Measurements from ENCODE around the gene SLC16A1.

The SLC16A1 gene

GRCh38 chr1:112877750-112878149 is 78.2 kb downstream of the SLC16A1 start:
- FAIRE-seq = no peak

GRCh38 chr1:112876315-112876714 is 79.7 kb downstream of the SLC16A1 start:
- FAIRE-seq = no peak

DNA sequence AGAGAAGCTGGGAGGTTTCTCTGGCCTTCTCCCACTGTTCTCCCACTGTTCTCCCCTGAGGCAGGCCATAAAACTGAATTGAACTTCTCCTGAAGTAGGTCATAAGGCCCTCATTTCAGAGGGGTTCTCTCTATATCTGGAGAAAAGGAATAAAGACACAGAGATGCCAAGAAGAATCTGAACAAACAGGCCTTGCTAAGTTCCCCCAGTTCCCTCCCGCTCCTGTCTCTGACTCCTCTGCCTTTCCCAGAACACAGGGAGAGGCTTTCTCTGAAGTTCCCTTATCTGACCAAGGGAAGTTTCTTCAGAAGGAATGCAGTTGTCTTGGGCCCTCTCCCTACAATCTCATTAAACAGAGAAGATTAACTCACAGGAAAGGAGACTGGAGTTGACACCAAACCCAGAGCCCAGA is 83.4 kb downstream of the SLC16A1 start:
- no peak for FAIRE-seq

GRCh38 chr1:112870887-112871646 is 84.9 kb downstream of the SLC16A1 start:
- no peak for FAIRE-seq

DNA sequence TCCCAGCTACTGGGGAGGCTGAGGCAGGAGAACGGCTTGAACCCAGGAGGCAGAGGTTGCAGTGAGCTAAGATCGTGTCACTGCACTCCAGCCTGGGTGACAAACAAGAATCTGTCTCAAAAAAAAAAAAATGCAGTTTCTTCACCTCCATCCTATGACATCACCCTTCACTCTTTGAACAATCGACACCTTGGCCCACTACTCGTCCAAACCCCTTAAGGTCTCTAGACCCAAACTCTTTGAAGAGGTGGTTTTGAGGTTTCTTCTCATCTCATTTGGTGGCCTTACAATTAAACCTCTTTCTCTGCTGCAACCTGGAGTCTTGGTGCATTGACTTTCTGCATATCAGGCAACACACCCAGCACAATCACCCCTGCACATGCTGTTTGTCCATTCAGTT is 86.1 kb downstream of the SLC16A1 start:
- FAIRE-seq = no peak

DNA sequence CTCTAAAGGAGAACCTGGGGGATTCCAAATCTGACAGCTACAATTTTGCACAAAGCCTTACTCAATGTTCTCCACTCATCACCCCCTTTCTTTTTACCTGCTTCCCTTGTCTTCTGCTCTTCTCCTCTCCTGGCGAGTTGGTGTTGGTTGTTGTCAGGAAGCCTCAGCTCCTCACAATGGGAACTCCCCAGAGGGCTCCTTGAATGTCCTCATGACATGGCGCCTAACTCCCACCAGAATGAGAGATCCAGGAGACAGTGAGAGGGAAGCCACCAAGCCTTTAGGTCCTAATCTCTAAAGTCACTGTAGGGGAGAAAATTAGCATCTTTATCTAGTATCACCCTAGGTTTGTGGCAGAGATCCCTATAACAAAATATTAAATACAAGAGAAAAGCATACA is 87.8 kb downstream of the SLC16A1 start:
- FAIRE-seq = no peak

DNA sequence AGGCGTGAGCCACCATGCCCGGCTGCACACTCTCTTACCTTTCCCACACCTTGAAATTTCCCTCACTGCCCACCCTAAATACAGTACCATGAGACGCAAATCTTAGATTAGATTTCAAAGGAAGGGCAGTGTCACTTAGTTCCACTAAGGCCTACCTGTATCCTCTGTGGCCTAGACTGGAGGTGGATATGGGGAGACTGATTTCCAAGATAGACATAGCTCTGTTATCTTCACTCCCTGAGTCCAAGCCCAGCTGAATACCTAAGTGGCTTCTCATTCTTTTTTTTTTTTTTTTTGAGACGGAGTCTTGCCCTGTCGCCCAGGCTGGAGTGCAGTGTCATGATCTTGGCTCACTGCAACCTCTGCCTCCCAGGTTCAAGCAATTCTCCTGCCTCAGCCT is 89.0 kb downstream of the SLC16A1 start:
- no peak for FAIRE-seq

GRCh38 chr1:112866151-112866550 is 89.8 kb downstream of the SLC16A1 start:
- no peak for FAIRE-seq

DNA sequence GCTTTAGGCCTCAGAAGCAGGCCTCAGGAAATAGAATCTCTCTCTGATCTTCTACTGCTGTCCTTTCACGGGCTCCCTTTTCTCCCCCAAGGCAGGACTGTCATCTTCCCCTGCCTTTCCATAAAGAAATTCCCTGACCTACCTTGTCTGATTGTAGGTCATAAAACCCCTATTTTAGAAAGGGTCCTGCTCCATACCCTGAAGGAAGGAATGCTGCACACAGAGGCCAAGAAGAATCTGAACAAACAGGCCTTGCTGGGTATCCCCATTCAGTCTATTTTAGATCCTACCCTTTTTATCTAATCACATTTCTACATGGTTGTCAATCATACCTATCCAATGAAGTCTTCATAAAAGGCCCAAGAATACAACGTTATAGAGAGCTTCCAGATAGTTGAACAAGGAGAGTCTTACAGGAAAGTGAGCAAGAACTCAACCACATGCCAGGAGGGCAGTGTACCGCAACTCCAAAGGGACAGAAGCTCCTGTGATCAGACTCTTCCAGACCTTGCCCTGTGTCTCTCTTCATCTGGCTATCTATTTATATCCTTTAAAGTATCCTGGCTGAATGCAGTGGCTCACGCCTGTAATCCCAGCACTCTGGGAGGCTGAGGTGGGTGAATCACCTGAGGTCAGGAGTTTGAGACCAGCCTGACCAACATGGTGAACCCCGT is 93.1 kb downstream of the SLC16A1 start:
- no peak for FAIRE-seq

All from islet of Langerhans (tissue), 1 donor.